Limb (tissue), 2 donors: Measurements from ENCODE around the gene SLC24A5.
A peak's percentile ranks its signal among the peaks of the same experiment; 100 is the strongest.

Source experiments
- DNase-seq, 2 donors: peaks; one replicate each; pipeline ENCODE4 v3.0.0-alpha.2; 2016; ENCODE audit errors: extremely low spot score in 2 of 2

SLC24A5 gene

DNA sequence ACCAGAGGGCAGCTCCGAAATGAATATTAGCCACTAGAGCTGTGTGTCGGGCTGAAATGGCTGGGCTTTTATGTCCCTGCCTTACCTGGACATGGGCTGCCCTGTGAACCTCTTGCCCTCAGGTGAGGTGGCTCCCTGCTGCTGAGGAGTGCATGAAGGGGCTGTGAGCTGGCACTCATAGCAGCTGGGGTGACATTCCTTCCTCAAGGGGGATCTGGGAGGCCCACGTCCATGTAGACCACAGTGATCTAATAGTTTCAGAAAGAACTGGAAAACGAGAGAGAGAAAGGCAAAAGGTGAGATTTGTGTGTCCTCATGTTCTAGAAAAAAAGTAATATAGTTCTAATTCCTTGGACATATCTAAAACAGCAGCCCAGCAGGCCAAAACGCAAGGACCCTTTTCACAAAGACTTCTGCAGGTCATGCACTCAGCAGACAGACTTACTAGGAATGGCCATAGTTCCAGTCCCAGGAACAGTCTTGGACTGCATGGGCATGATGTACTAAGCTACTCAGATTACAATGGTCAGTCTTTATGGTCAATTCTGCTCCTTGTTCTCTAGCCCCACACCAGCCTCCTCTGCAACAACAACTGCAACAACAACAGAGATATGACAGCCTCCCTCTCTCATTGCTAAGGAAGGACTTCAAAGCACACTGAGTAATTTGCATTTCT lies 10.8 kb upstream of the SLC24A5 start:
- DNase-seq: no peak

DNA sequence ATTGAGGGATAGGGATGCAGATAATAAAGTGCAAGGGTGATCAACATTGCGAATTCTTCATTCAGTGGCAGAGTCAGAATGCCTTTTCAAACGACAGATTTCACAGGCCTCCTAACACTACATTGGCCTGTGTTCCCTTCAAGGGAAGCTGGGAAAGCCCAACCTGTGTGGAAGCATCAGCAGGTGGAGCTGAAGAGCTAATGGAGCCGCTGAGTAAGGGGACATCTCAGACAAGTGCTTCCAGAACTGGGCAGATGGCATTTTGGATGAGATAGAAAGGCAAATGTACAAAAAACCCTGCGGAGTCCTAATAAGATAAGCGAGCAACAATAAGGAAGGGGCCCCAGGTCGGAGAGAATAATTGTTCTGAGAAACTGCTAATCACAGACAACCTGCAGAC lies 8.5 kb upstream of the SLC24A5 start:
- DNase-seq: no peak

DNA sequence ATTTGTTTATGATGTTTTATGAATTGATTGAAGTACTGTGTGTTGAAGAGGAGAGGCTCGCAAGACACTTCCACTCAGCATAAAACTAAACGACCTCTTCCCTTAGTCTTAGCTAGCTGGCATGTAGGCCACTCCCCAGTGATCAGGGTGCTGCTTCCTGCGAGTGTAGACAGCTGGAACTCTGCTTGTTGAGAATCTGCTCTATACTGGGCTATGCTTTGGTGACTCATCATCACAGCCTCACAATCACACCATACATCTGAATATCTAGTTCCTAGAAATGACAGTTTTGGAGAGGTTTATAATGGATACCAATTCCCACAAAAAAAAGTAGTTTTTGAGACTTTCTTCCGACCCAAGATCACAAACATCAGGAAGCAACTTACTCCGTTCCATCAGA lies 1.5 kb upstream of the SLC24A5 start:
- DNase-seq: no peak

DNA sequence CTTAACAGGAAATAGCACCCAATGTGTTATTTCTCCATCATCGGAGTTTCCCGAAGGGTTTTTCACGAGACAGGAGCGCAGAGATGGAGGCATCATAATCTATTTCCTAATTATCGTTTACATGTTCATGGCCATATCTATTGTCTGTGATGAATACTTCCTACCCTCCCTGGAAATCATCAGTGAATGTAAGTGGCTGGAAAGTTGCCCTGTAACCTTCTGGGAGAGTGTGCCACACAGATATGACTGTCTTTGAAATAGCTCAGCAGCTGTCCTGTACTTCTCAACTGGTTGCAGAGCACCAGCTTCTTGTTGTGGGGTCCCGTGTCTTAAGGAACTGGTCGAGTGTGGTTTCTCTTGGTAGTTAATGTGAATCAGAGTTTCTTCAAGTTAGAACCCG lies 1.1 kb downstream of the SLC24A5 start:
- no peak for DNase-seq

DNA sequence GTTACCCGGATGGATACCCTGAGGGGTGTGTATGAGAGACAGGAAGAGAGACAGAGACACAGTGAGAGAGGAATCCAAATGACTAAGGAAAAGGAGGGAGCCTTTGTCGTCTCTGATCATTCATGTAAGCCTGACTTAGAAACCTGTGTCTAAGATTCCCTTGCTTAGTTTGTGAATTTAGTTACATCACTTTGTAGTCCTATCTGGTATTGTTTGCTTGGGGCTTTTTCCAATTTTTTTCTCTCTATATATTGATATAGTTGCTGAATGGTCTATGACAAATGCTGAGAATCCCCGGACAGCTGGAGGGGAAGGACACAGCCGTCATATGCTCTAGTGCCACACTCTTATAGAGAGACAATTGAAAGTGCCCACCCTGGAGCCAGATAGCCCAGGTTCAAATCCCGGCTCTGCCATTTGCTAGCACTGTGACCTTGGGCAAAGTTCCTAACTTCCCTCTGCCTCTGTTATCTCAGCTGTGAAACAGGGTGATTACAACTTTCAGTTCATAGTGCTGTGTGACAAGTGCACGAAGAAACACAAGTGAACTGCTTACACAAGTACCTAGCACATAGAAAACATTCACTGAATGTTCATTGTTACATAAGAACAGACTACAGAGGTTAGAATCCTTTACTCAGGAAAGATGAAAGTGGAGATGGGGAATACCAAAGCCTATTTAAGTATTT lies 6.0 kb downstream of the SLC24A5 start:
- no peak for DNase-seq

DNA sequence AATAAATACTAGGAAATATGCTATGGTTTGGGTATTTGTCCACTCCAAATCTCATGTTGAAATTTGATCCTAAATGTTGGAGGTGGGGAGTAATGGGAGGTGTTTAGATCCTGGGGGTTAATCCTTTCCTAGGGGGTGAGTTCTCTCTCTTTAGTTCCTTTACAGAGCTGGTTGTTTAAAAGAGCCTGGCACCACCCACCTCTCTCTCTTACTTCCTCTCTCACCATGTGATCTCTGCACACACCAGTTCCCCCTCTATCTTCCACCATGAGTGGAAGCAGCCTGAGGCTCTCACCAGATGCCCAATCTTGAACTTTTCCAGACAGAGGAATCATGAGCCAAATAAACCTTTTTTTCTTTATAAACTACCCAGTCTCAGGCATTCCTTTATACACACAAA lies 10.5 kb downstream of the SLC24A5 start:
- no peak for DNase-seq

DNA sequence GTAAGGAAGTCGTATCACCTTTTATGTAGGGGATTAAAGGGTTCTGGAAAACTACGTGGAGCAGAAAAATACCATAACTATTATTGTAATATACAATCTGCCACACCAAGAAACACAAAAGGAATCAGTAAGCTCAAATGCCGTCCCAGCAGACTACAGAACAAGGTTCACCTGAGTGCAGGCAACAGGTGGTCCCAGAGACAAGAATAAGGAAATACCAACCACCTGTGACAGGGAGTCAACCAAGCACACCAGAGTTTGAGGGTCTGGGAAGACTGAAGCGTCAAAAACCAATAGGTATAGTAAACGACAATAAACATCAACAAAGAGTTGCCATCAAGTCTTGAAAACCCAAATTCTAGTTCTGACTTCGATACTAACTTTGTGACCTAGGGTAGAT lies 12.1 kb downstream of the SLC24A5 start:
- DNase-seq: no peak

DNA sequence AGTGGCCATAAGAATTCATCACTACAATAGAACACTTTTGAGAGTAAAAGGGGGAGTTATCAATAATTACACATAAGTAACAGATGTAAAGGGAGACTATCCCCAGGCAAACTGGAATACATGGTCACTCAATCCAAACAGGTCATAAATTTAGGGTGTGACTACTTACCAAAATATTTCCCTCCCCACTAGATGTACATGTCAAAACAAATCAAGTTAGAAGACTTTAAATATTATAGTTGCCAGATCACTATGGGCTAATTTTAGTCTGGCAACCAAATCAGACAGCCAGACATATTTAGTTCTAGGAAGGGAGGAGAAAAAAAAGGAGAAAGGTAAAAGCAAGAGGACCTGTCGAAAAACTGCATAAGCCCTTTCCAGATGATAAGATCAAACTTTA lies 23.1 kb downstream of the SLC24A5 start:
- no peak for DNase-seq

DNA sequence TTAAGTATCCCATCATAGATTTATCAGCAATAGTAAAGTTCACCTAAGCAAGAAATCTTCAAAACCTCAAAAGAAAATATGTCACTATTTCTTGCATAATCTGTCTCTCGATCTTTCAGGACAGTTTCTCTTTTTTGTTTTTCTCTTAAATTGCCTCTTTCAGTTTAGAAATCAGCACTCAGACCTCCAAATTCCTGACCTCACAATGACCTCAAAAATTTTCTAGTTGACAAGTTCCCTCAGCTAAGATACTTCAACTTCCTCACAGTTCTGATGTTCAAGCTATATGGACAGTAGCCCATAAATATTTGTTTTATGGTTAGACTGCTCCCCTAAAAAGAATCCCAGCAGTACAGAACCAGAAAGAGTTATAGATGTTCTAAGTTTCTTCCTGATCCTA lies 24.1 kb downstream of the SLC24A5 start:
- peak in 1 of 2 donors; percentile 7 for DNase-seq

DNA sequence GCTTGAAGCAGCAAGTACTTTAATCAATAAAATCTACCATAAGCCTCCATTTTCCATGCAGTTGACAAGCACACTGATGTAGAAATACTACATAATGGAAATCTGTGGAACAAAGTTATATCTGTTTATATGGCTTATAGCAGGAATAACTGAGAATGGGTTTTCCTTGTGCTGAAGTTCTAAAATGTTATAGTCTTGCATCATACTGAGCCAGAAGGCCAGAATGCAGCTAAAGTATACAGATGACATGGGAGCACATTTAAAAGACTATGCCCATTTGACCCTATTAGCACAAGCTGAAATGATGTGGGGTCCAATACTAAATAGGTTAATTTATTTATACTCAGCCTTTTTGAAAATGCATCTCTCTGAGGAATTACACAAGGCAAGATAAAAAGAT lies 25.1 kb downstream of the SLC24A5 start:
- no peak for DNase-seq

DNA sequence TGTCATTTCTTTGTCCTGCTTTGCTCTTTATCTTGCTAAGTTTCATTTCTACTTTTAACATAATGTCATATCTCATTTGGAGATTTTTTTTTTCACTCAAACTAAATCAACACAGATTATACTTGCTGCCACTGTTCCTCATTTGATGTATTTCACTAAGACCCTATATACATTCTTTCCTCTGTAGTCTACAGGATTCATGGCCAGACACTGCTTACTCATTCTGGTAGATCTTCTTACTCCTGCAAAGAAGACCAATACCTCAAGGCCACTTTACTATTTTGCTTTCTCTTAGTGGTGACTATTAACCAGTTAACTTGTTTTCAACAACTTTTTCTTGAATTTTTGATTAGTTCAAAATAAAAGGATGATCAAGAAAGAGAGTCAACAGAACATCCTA lies 26.6 kb downstream of the SLC24A5 start:
- no peak for DNase-seq

DNA sequence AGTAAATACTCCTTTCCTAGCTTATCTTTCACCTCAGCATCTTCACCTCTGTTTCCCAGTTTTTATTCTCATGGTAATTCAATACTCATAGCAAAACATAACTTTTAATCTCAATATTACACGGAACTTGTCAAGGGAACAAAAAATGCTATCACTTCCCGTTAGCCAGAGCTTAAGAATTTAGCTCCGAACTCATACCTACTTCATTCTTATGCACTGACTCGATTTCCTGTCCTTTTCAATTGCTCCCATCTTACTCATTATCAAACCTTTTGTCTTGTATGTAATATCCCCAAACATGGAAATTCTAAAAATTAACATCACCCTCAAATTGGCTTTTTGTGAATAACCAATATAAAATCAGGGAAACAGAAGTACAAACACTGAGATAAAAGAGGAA lies 29.1 kb downstream of the SLC24A5 start:
- DNase-seq: no peak

DNA sequence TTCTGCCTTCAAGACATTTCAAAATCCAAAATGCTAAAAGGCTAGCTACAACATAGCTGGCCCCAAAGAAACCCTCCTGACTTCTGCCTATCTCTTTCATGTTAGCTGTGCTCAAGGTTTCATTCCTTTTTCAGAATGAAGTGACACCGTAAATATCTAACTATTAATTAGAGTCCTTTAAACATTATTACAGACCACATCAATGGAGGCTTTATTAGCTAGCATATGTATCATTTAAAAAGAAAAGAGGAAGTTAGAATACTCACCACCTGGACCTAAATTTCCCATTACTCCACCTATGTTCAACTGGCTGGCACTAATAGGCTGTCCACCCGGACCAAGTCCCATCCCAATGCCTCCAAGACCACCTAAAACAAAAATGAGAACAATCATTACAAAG lies 32.7 kb downstream of the SLC24A5 start:
- no peak for DNase-seq

DNA sequence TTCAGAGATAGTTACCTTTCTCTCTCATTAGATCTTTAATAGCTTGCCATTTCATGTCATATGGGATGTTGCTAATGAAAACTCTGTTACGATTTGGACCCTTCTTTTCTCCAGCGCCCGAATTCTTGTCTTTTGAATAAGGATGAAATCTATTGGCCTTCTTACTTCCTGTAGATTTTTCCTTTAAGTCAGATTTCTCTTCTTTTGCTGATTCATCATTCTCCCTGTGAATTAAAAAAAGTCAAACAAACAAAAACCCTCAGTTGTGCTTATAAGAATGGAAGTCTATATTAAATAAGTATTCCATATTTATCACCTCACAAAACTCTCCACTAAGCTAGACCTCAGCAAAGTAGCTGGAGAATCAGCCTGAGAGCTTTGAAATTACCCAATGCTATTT lies 47.8 kb downstream of the SLC24A5 start:
- no peak for DNase-seq

DNA sequence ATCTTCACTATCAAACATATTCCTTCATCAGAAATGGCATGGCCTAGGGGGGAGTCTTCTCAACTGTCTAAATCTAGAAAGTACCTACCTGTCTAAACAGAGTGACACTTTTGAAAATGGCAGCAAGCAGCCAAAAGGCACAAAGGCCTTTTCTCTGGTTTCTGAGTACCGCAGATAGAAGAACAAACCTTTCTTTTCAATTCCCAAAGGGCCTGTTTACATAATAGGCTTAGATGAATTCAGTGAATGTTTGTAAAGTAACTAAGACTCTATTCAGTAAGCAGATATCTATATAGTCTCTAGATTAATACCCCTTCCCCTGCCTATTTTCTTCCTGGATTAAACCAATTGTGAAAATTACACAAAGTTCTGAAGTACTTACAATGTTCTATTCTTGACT lies 50.2 kb downstream of the SLC24A5 start:
- DNase-seq: no peak

DNA sequence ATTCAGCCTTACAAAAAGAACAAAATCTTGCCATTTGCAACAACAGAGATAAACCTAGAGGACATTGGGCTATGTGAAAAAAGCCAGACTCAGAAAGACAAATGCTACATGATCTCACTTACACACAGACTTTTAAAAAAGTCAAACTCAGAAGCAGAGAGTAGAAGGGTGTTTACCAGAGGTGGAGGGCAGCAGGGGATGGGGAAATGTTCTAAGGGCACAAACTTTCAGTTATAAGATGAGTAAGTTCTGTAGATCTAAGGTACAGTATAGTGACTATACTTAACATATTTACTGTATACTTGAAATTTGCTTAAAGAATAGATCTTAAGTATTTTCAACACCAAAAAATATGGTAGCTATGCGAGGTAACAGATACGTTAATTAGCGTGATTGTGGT lies 54.3 kb downstream of the SLC24A5 start:
- no peak for DNase-seq

DNA sequence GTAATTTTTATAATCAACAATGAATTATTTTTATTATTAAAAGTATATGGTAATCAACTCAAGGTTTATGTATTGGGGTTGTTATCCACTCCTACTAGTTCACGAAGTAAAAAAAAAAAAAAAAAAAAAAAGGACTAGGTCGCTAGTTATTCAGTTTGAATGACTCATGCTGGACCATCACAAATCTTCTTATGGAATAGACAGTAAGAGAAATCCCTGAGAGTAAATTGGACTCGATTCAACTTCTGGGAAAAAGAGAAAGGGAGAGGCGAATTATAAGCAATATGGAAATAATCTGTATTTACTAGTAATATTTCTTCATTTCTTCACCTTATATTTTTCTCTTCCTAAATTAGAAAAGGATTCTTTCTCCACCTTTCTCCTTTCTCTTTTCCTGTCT lies 55.3 kb downstream of the SLC24A5 start:
- DNase-seq: no peak

DNA sequence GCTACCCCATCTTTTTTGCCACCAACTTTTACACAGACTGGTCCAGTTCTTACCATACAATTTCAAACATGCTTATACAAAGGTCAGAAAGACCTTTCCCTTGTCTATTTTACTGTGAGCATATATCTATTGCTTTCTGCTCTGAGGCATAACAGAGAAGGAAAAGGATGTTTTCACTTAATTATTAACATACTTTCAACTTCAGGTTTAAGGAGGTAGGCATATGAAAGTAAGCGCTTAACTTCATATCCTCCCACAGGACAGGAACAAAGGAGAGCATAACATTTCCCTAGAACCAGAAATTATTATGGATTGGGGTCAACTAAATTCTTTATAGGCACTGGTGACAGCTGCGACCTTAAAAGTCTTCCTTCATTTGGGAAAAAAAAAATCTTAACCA lies 56.2 kb downstream of the SLC24A5 start:
- no peak for DNase-seq

DNA sequence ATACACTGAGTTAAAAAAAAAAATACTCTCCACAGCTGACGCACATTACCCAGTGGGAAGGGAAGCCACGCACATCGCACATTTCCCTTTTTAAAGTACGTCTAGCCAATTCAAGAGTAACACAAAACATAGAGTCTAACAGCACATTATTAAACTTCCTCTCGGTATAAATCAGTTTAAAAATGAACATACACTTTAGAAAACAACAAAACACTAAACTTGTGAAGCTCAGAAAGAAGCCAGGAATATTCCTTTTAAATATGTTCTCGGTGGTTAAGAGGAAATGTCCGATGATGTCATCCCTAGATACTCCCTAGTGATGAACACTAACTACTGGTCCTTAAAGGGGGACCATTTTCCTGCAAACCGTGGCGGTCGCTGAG lies 56.6 kb downstream of the SLC24A5 start:
- DNase-seq: peak in 1 of 2 donors; percentile 68

DNA sequence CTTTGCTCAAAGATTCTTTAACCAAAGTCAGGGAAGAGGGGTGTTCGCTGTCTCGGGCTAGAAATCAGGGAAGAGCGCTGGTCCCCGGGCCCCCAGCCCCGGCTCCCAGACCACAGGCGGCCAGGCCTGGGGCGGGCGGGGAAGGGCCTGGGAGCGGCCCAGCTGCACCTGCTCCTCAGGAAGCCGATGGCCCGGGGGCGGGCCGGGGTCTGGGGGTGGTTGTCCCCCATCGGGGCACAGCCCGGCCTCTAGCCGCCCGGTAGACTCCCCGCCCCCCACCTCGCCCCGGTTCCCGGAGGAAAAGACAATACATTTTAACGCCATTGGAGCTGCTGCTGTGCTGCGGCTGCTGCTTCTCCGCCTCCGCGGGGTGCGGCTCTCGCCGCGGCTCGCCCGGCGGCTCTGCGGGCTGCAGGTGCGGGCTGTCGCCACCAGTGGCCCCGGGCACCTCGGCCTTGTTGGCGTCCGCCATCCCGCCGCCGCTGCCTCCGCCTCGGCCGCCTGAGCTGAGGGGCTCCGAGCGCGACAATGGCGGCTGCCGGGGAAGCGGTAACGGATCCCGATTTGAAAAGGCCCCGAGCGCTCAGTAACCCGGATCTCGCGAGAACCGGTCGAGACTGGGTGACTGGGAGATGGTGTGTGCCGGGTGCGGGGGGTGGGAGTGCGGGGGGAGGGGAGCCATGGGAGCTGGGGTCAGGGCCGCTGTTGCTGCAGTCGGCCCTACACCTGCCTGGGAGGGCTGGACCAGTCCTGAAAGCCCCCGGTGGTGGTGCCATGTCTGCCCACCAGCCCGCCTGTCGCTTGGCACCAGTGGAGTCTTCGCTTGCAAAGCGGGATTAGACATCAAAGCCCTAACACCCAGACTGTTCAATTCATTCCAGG lies 57.2 kb downstream of the SLC24A5 start, which contains the start of gene MYEF2:
Gene MYEF2, minus strand, starts transcription at position 530 of the 882 bp plus-strand sequence. Its CDS starts 58 bp downstream, at position 472.
- DNase-seq: peak; percentile 58 to 89

DNA sequence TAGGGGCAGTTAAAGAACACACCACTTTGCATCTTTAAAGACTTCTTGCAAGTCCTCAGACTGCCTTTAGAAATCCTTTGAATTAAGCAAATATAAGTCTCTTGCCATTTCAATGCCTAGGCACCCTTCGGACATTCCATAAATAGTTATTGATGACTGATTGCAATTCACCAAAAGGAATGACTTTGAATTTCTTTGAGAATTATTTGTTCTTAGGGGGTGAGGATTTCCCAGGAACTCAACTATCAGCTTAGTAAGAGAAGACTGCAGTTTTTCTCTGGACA lies 57.8 kb downstream of the SLC24A5 start:
- DNase-seq: no peak

DNA sequence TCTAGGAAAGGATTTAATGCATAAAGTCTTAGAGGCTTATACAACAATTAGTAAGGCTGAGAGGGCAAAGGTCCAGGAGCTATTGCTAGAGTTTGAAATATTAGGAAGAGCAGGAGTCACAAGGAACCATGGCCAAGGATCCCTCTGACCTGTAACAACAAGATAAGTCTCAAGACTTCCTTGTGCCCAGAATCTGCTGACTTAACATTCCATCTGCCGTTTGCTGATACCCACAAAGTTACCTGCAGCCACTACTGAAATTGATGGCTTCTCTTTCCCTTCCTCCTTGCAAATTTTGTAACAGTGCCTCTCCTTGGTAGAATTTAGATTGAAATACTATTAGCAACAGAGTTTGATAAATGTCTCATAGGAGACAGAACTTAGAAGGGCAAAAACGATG lies 62.0 kb downstream of the SLC24A5 start:
- no peak for DNase-seq

DNA sequence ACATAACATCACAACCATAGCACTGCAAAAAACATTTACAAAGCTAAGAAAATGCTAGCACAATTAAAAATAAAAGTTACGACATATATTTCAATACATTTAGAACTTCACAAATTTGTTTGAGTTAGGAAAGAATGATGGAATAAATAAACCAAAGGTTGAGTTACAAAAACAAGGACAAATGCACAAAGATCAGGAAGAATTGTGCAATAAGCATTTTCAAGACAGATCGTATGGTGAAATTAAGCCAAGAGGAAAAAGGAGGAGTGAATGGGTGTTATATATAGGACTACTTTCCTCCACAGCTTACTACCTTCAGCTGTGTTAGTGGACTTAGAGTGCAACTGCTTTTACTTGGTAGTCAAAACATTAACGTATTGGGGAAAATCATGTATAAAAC lies 64.7 kb downstream of the SLC24A5 start:
- DNase-seq: no peak
